AG04450 (cell line): ENCODE measurements around the gene SOX18. TPM values are rescaled to one million over a fixed set of nuclear protein-coding genes. Genes with fewer than 3 reads are reported as not detected.

ENCODE experiments used
- CTCF ChIA-PET: fragments of 300-600, 350-600 bp; formaldehyde crosslinking; extraction: SDS; loops from one replicate; lab custom pipeline; 2022; ENCODE audit warnings: antibody characterized with exemption, inconsistent platforms; lab: Charles Lee
- POLR2A ChIA-PET: fragments of 350-600 bp; formaldehyde crosslinking; extraction: SDS; loops from one replicate; lab custom pipeline; 2021; ENCODE audit warnings: antibody characterized with exemption, inconsistent platforms; lab: Yijun Ruan, JAX
- DNase-seq: peaks from one replicate; pipeline ENCODE4 v3.0.0-alpha.2; 2011; ENCODE audit warnings: low read depth, low spot score
- H3K27ac ChIP-seq: one replicate; pipeline ENCODE4 v1.5.1; 2012; ENCODE audit warnings: low read depth, low read length, control low read depth
- H3K27me3 ChIP-seq: one replicate; pipeline ENCODE4 v1.6.0; 2012; ENCODE audit warnings: low read length; ENCODE audit not compliant: control insufficient read depth, insufficient read depth
- H3K4me3 ChIP-seq: 2 replicates; pipeline ENCODE4 v1.5.1; 2011; ENCODE audit warnings: mild to moderate bottlenecking, low read depth, low read length, control low read depth
- H3K9me3 ChIP-seq: 2 replicates; pipeline ENCODE4 v1.5.1; 2012; ENCODE audit warnings: low read length; ENCODE audit not compliant: control insufficient read depth, insufficient read depth
- CTCF ChIP-seq: IDR thresholded peaks from 2 replicates; pipeline ENCODE4 v1.5.1; 2011; ENCODE audit warnings: low read depth, low read length, control low read depth, inconsistent platforms
- polyA plus RNA-seq: library from polyadenylated mRNA; depleted of rRNA; stranded (reverse); fragments of >200 nt; gene quantifications from 2 replicates; pipeline ENCODE4 v1.2.3, GENCODE V29; 2011

SOX18 gene
- polyA plus RNA-seq, 1 experiment, result not detected

DNA sequence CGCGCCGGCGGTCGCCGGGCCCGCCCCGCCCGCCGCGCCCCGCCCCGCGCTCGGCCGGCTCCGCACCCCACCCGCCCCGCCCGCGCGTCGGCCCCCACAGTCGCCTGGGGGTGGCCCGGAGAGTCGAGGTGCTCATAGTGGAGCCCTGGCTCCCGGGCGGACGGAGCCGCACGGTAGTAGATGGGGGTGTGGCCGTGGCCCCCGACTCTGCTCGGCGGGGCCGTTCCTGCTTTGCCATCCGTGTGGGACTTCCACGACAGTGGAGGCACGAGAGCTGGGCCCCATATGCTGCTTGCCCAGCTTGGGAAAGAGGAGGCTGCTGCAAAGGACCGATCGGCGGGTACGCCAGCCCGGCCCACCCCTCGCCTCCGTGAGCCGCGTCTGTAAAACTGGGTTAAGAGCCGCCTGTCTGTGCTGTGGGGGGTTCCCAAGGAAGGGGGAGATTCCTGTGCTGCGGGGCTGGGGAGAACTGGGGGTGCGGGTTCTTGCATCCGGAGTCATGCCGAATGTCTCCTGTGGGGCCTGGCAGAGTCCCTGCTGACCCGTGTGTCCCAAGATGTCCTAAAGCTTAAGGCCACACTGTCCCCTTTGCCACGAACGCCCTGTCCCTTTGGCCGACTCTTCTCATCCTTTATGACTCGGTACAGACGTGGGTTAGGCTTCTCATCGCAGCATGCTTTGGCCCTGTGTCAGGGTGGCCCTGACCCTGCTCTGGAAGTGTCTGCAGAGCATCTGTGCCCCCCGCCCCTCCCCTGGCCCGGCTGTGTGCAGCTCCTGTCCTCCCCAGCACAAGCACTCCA lies 30.8 kb upstream of the SOX18 start, which contains the start of gene OPRL1:
TSS of gene OPRL1 (plus strand) at position 70 of the 800 bp plus-strand sequence. CDS start 12,639 bp downstream, outside the sequence.
- no peak for DNase-seq
- Histone ChIP-seq H3K9me3 (peaks cover 4% of the 10 kb centered on the region; the same call in 1 of the 2 replicates), H3K4me3 (peak within 1 kb of the TSS; percentile 68), H3K27me3 (peaks cover 15% of the 10 kb centered on the region), H3K27ac (no peak within 1 kb of the TSS)
- CTCF ChIA-PET, result interaction anchor here (1.3 to 1.8 kb wide), 2 partner anchors 23 to 40 kb away, joined by 3 to 5 read pairs; no protein-coding TSS in a partner anchor
- no peak for TF ChIP-seq CTCF
- POLR2A ChIA-PET, result no interaction called here

- ChIA-PET CTCF (interaction anchor here (0.8 to 1.8 kb wide), 3 partner anchors 9 to 41 kb away, joined by 3 to 5 read pairs (median 4); no protein-coding TSS in a partner anchor), POLR2A (no interaction called here)
- Histone ChIP-seq H3K4me3 (peak within 1 kb of the TSS; percentile 68), H3K9me3 (no peaks in the 10 kb centered on the region; the same call in 1 of the 2 replicates), H3K27me3 (peaks cover 8% of the 10 kb centered on the region), H3K27ac (no peak within 1 kb of the TSS)
- no peak for TF ChIP-seq CTCF
- DNase-seq, result no peak
Measured at GRCh38 chr20:64079273-64080012, 30.0 kb upstream of the SOX18 start, which contains the start of gene RGS19. Gene RGS19, minus strand, starts transcription at chr20:64079518. Its CDS starts 2,632 bp downstream, at chr20:64076886.

DNA sequence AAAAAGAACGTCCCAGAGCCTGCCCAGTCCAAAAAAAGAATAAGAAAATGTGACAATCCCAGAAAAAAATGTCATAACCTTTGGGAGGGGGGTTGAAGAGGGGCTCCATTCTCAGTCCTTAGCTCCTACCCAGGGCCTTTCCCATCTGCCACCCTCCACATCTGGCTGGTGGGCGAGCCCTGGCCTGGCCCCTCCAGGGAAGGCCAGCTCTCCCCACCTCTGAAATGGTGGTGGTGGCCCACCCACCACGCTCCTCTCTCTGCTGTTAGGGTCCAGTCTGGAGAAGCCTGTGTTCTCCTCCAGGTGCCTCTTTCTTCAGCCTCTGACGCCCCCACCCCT lies 29.5 kb upstream of the SOX18 start:
- Histone ChIP-seq H3K27ac (no peak overlapping the region), H3K9me3 (no peaks in the 10 kb centered on the region; the same call in 1 of the 2 replicates), H3K27me3 (peaks cover 4% of the 10 kb centered on the region), H3K4me3 (peak overlapping the region; percentile 68)
- ChIA-PET CTCF (interaction anchor here (0.8 to 1.8 kb wide), 3 partner anchors 9 to 41 kb away, joined by 3 to 5 read pairs (median 4); no protein-coding TSS in a partner anchor), POLR2A (no interaction called here)
- no peak for TF ChIP-seq CTCF
- DNase-seq, result no peak

DNA sequence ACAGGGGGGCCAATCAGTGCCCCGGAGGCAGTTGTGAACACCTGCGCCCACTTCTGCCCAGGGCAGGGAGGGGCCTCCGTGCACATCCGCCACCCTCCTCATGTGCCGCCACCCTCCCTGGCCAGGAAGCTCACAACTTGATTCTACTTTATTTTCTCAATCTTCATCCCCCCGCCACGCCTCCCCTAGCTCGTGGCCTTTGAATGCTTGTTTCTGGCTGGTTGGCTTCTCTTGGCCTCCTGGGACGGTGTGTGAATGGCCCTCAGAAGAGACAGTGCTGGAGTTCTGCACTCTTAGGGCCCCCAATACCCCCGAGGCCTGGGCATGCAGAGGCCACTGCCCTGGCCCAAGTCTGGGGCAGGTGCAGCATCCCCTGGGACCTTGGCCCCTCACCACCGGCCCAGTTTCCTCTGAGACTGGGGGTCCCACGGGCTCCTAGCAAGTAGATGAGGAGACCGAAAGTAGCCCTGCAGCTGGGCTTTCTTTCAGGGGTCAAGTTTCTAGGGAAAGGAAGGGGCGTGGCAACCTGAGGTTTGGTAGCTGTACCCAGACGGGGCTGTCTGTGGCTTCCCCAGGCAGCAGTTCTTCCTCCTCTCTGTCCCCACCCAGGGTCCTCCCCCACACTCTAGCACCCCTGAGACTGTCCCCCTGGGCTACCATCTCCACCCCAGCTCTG lies 28.6 kb upstream of the SOX18 start:
- H3K4me3 ChIP-seq, result peak overlapping the region; percentile 68; the same call in 1 of the 2 replicates
- no peak for TF ChIP-seq CTCF
- no peak overlapping the region for H3K27ac ChIP-seq
- H3K9me3 ChIP-seq, result no peaks in the 10 kb centered on the region; the same call in 1 of the 2 replicates
- DNase-seq, result no peak
- CTCF ChIA-PET, result no interaction called here
- H3K27me3 ChIP-seq, result peaks cover 4% of the 10 kb centered on the region
- POLR2A ChIA-PET, result no interaction called here
